Neural progenitor cell (in vitro differentiated cells): Measurements from ENCODE around the gene RTN4RL1. TPM values are rescaled to one million over a fixed set of nuclear protein-coding genes. Genes with fewer than 3 reads are reported as not detected.

Source experiments
- DNase-seq: peaks from one replicate; pipeline ENCODE4 v3.0.0-alpha.2; 2016; ENCODE audit warnings: low spot score
- H2AFZ ChIP-seq: fragments of 200-600 bp; sonication (generic); replicated peaks from 2 replicates; pipeline ENCODE4 v1.6.1; 2016; ENCODE audit warnings: antibody characterized with exemption
- H3F3A ChIP-seq: fragments of 200-600 bp; sonication (generic); 2 replicates; pipeline ENCODE4 v1.6.1; 2016; ENCODE audit warnings: antibody characterized with exemption, low read depth
- H3K27ac ChIP-seq: fragments of 200-600 bp; sonication (generic); 2 replicates; pipeline ENCODE4 v1.5.1; 2016; ENCODE audit warnings: mild to moderate bottlenecking
- H3K27me3 ChIP-seq: fragments of 200-600 bp; sonication (generic); 2 replicates; pipeline ENCODE4 v1.6.1; 2016; ENCODE audit warnings: mild to moderate bottlenecking, moderate library complexity
- H3K36me3 ChIP-seq: fragments of 200-600 bp; sonication (generic); 2 replicates; pipeline ENCODE4 v1.5.1; 2016
- H3K4me1 ChIP-seq: fragments of 200-600 bp; sonication (generic); 2 replicates; pipeline ENCODE4 v1.6.1; 2016; ENCODE audit warnings: mixed run types
- H3K4me2 ChIP-seq: fragments of 200-600 bp; sonication (generic); 2 replicates; pipeline ENCODE4 v1.6.1; 2016
- H3K4me3 ChIP-seq: fragments of 200-600 bp; sonication (generic); 2 replicates; pipeline ENCODE4 v1.5.1; 2016
- H3K79me2 ChIP-seq: fragments of 200-600 bp; sonication (generic); 2 replicates; pipeline ENCODE4 v1.6.1; 2016; ENCODE audit warnings: low read depth
- H3K9ac ChIP-seq: fragments of 200-600 bp; sonication (generic); 2 replicates; pipeline ENCODE4 v1.6.1; 2016
- H3K9me3 ChIP-seq: fragments of 200-600 bp; sonication (generic); 2 replicates; pipeline ENCODE4 v1.5.1; 2016; ENCODE audit warnings: low read depth
- H4K20me1 ChIP-seq: fragments of 200-600 bp; sonication (generic); 2 replicates; pipeline ENCODE4 v1.6.1; 2016; ENCODE audit warnings: low read depth
- H3K27ac Mint-ChIP-seq: 3 replicates; pipeline ENCODE4 v1.8.0; 2021; ENCODE audit warnings: mixed read lengths
- H3K27me3 Mint-ChIP-seq: 2 replicates; pipeline ENCODE4 v1.8.0; 2022; ENCODE audit warnings: low read depth, mild to moderate bottlenecking, inconsistent platforms, moderate library complexity, mixed read lengths; ENCODE audit not compliant: insufficient read depth
- H3K36me3 Mint-ChIP-seq: 3 replicates; pipeline ENCODE4 v1.8.0; 2021; ENCODE audit warnings: mixed read lengths
- H3K4me1 Mint-ChIP-seq: 3 replicates; pipeline ENCODE4 v1.8.0; 2021; ENCODE audit warnings: mixed read lengths
- H3K4me3 Mint-ChIP-seq: 3 replicates; pipeline ENCODE4 v1.8.0; 2021; ENCODE audit warnings: mild to moderate bottlenecking, moderate library complexity, mixed read lengths
- H3K9me3 Mint-ChIP-seq: 3 replicates; pipeline ENCODE4 v1.8.0; 2020; ENCODE audit warnings: mixed read lengths
- CTCF ChIP-seq: fragments of 200-600 bp; sonication (generic); IDR thresholded peaks from 2 replicates; pipeline ENCODE4 v1.5.1; 2017; ENCODE audit warnings: antibody characterized with exemption, mild to moderate bottlenecking
- EZH2 ChIP-seq: fragments of 200-600 bp; sonication (generic); IDR thresholded peaks from 2 replicates; pipeline ENCODE4 v1.6.1; 2017; ENCODE audit warnings: antibody characterized with exemption, mild to moderate bottlenecking, moderate library complexity
- EZH2phosphoT487 ChIP-seq: fragments of 200-600 bp; sonication (generic); IDR thresholded peaks from 2 replicates; pipeline ENCODE4 v1.6.1; 2017; ENCODE audit warnings: antibody characterized with exemption
- total RNA-seq: library from RNA; depleted of rRNA; stranded (reverse); fragments of >200 nt; gene quantifications from 2 replicates; pipeline ENCODE4 v1.2.3, GENCODE V29; 2015; ENCODE audit warnings: low replicate concordance

Gene RTN4RL1
- total RNA-seq, 1 donor from 2014 or later: 3.4 TPM

- Histone ChIP-seq H3K27me3 (peaks cover 28% of the 10 kb centered on the region), H3K27ac (no peak overlapping the region), H3K4me2 (no peak overlapping the region), H3K4me1 (peaks cover 32% of the 10 kb centered on the region), H3K4me3 (no peak overlapping the region), H3K79me2 (no peaks in the 10 kb centered on the region), H4K20me1 (peaks cover 7% of the 10 kb centered on the region), H3K36me3 (no peaks in the 10 kb centered on the region), H2AFZ (no peak overlapping the region), H3K9me3 (no peaks in the 10 kb centered on the region), H3K9ac (no peak overlapping the region), H3F3A (peaks cover 30% of the 10 kb centered on the region)
- Mint-ChIP-seq H3K9me3 (no peaks in the 10 kb centered on the region), H3K4me3 (no peak overlapping the region), H3K36me3 (no peaks in the 10 kb centered on the region), H3K27me3 (peaks cover 10% of the 10 kb centered on the region), H3K4me1 (peaks cover 50% of the 10 kb centered on the region), H3K27ac (no peak overlapping the region)
- DNase-seq: no peak
- TF ChIP-seq EZH2phosphoT487 (no peak), EZH2 (no peak), CTCF (no peak)
Observed at GRCh38 chr17:1994707-1995106, 30.4 kb downstream of the RTN4RL1 start.

GRCh38 chr17:1992541-1992940, 32.6 kb downstream of the RTN4RL1 start:
- Mint-ChIP-seq H3K9me3 (no peaks in the 10 kb centered on the region), H3K27ac (no peak overlapping the region), H3K27me3 (peaks cover 5% of the 10 kb centered on the region), H3K36me3 (no peaks in the 10 kb centered on the region), H3K4me1 (peaks cover 39% of the 10 kb centered on the region), H3K4me3 (no peak overlapping the region)
- Histone ChIP-seq H3K79me2 (no peaks in the 10 kb centered on the region), H3K27me3 (peaks cover 14% of the 10 kb centered on the region), H4K20me1 (peaks cover 6% of the 10 kb centered on the region), H3K9me3 (no peaks in the 10 kb centered on the region), H3K4me1 (peaks cover 20% of the 10 kb centered on the region), H2AFZ (no peak overlapping the region), H3K27ac (no peak overlapping the region), H3K9ac (no peak overlapping the region), H3K36me3 (no peaks in the 10 kb centered on the region), H3F3A (peaks cover 14% of the 10 kb centered on the region), H3K4me3 (no peak overlapping the region), H3K4me2 (no peak overlapping the region)
- TF ChIP-seq EZH2phosphoT487: no peak
- TF ChIP-seq EZH2: no peak
- no peak for TF ChIP-seq CTCF
- no peak for DNase-seq

GRCh38 chr17:1989135-1989534, 36.0 kb downstream of the RTN4RL1 start:
- H3K27me3 Mint-ChIP-seq: peaks cover 2% of the 10 kb centered on the region
- no peaks in the 10 kb centered on the region for H3F3A ChIP-seq
- H3K27ac ChIP-seq: no peak overlapping the region
- H3K27me3 ChIP-seq: peaks cover 7% of the 10 kb centered on the region
- no peak overlapping the region for H3K9ac ChIP-seq
- DNase-seq: no peak
- no peaks in the 10 kb centered on the region for H3K36me3 Mint-ChIP-seq
- H3K4me1 Mint-ChIP-seq: peaks cover 22% of the 10 kb centered on the region
- H3K4me3 Mint-ChIP-seq: no peak overlapping the region
- no peak overlapping the region for H3K4me3 ChIP-seq
- no peaks in the 10 kb centered on the region for H3K79me2 ChIP-seq
- H3K36me3 ChIP-seq: no peaks in the 10 kb centered on the region
- no peaks in the 10 kb centered on the region for H3K4me1 ChIP-seq
- no peaks in the 10 kb centered on the region for H4K20me1 ChIP-seq
- H3K27ac Mint-ChIP-seq: no peak overlapping the region
- TF ChIP-seq CTCF (no peak), EZH2phosphoT487 (no peak), EZH2 (no peak)
- H3K9me3 ChIP-seq: no peaks in the 10 kb centered on the region
- no peaks in the 10 kb centered on the region for H3K9me3 Mint-ChIP-seq
- H2AFZ ChIP-seq: no peak overlapping the region
- H3K4me2 ChIP-seq: no peak overlapping the region
